GM12864 (cell line): ENCODE data around the gene IL31RA.

Experiments used
- DNase-seq: peaks from one replicate; pipeline ENCODE4 v3.0.0-alpha.2; 2011; ENCODE audit warnings: low read depth
- H3K4me3 ChIP-seq: 2 replicates; pipeline ENCODE4 v1.5.1; 2011; ENCODE audit warnings: mild to moderate bottlenecking, low read depth, low read length, control low read depth
- CTCF ChIP-seq: IDR thresholded peaks from 2 replicates; pipeline ENCODE4 v1.5.1; 2011; ENCODE audit warnings: low read depth, mild to moderate bottlenecking, moderate library complexity, low read length, control low read depth, inconsistent platforms; ENCODE audit errors: missing control alignments

The IL31RA gene

DNA sequence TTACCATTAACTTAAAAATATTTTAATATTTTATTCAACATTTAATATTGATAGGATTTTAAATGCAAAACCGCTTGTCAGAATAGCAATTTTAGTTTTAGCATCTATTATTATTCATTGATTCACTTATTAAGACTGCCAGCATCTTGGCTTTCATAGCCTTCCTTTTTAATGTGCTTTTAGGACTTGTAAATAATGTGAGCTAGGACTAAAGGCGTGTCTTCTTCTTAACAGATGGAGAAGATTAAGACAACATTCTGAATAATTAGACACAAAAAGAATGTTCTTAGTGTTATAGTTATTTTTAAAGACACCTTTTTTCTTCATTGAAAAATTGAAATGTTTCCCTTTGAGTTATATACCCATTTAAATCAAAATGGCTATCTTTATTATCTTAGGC lies 6.9 kb downstream of the IL31RA start:
- TF ChIP-seq CTCF: no peak
- DNase-seq: no peak
- no peak overlapping the region for H3K4me3 ChIP-seq

GRCh38 chr5:55860288-55860687 lies 9.1 kb downstream of the IL31RA start:
- H3K4me3 ChIP-seq: no peak overlapping the region
- no peak for DNase-seq
- no peak for TF ChIP-seq CTCF

GRCh38 chr5:55860709-55861108 lies 9.6 kb downstream of the IL31RA start:
- TF ChIP-seq CTCF: no peak
- no peak for DNase-seq
- no peak overlapping the region for H3K4me3 ChIP-seq

DNA sequence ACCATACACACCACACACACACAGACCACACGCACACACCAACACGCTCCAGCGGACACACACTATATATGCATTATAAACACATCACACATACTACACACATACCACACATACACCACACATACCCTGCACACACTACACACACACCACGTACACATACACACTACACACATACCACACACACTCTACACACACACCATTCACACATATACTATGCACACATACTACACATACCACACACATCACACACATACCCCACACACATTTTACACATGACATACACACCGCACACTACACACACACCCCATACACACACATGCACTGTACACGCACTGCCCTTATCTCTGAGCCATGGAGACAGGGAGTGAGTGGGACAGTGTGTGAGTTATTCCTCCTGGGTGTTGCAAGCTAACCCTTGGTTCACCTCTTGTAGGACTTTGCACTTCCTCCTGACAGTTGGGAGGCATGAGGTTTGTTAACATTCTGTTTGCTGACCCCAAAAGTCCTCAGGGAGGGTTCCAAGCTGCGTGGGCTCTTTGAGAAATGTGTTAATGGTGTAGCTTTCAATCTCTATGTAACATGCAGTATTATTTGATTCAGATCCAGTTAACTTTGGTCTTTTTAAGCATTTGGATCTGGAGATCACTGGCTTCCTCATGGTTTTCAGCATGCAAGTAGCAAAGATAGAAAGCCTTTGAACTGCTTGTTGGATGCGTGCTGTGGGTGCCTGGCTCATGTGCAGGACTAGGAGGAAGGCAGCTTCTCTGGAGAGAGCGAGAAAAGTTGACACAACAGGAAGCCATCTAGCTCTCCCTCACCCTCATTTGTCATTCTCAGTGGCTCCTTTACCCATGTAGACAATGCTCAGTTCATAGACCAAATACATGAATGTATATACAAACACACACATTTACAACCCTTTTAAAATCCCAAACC lies 13.7 kb downstream of the IL31RA start:
- no peak overlapping the region for H3K4me3 ChIP-seq
- no peak for DNase-seq
- no peak for TF ChIP-seq CTCF

DNA sequence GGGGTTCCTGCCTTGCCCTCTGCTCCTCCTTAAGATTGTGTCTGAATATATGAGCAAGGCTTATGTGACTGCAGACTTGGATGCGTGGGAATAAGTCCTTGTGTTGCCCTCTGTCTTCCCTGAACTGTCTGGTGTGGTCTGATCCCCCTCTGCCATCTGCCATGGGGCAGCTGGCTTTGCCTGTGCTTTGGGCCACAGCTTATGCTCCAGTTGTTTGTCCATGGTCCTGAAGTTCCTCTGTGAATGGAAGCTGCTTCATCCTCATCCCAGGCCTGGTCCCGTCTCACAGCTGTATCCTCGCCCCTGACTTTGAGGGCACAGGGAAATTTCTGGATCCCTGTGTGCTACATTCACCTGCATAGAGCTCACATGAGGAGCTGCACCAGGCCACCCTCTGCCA lies 14.7 kb downstream of the IL31RA start:
- no peak overlapping the region for H3K4me3 ChIP-seq
- no peak for TF ChIP-seq CTCF
- no peak for DNase-seq

DNA sequence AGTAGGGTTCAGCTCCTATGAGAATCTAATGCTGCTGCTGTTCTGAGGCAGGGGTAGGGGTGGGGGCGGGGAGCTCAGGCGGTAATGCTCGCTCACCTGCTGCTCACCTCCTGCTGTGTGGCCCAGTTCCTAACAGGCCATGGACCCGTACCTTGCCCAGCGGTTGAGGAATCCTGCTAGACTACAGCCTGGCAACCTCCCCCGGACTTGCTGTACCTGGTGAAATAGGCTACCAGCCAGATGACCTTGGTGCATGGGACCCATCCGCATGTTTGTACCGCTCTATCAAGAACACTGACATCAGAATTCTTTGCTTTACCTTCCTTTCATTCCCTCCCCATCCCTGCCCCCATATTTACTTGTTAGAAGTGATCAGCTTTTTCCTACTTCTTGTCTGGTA lies 15.3 kb downstream of the IL31RA start:
- no peak for DNase-seq
- no peak overlapping the region for H3K4me3 ChIP-seq
- TF ChIP-seq CTCF: no peak

- no peak for DNase-seq
- TF ChIP-seq CTCF: no peak
- no peak overlapping the region for H3K4me3 ChIP-seq
Observed at GRCh38 chr5:55866934-55867333, 15.8 kb downstream of the IL31RA start.
